GM19240 (cell line): ENCODE data around the gene FERMT1.

Source experiments
- DNase-seq: peaks from one replicate; pipeline ENCODE4 v3.0.0; 2011; ENCODE audit warnings: low spot score; ENCODE audit not compliant: insufficient read length

Gene FERMT1, protein sequence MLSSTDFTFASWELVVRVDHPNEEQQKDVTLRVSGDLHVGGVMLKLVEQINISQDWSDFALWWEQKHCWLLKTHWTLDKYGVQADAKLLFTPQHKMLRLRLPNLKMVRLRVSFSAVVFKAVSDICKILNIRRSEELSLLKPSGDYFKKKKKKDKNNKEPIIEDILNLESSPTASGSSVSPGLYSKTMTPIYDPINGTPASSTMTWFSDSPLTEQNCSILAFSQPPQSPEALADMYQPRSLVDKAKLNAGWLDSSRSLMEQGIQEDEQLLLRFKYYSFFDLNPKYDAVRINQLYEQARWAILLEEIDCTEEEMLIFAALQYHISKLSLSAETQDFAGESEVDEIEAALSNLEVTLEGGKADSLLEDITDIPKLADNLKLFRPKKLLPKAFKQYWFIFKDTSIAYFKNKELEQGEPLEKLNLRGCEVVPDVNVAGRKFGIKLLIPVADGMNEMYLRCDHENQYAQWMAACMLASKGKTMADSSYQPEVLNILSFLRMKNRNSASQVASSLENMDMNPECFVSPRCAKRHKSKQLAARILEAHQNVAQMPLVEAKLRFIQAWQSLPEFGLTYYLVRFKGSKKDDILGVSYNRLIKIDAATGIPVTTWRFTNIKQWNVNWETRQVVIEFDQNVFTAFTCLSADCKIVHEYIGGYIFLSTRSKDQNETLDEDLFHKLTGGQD

DNA sequence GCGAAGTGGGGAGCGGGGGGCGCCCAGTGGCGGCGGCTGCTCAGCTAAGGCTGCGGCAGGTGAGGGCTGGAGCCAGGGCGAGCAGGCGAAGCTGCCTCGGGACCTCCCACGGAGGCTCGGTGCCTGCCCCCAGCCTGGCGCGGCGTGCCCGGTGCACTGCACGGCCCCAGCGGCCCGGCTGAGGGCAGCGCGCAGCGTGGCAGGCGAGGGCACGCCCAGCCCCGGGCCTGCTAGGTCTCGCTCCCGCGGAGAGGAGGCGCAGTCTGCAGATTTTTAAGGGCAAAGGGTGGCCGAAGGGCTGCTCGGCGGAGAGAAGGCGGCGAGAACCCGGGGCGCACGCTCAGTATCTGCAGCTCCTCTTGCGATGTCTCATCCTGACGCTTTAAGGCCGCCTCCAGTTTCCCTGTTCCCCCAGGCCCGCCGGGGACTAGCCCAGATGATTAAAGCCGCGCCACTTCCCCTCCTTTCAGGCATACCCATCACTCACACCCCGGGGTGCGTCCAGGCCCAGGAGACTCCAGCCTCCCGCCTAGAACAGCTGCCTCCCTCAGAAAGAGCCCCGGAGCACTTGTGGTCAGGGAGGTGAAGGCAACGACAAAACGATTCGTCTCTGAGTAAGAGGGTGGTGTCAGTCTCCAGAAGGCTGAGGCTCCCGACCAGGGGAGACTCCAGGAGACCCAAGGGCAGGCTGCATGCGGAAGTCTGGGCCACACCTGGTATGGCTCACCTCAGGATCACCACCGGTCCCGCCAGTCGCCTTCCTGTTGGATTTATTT lies at the start of gene FERMT1:
Gene FERMT1, minus strand, starts transcription at position 158 of the 776 bp plus-strand sequence. CDS start 3,476 bp downstream, outside the sequence.
- DNase-seq = no peak

DNA sequence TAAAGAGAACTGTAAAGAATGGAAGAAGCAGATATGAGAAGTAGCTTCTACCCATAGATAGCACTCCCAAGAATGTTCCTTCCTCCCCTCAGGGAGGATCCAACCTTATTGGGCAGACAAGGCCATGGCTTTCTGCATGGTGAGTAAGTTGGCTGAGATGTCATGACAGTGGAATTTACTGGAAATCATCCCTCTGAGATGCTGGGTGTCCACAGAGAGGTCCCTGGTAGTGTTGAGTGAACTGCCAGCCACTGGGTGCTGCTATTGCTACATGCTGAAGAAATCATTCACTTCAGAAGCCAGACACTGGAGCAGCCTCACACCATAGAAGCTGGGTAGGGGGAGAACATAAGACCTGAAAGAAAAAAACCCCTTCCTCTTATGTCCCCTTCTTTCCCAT lies 46.4 kb upstream of the FERMT1 start:
- no peak for DNase-seq

DNA sequence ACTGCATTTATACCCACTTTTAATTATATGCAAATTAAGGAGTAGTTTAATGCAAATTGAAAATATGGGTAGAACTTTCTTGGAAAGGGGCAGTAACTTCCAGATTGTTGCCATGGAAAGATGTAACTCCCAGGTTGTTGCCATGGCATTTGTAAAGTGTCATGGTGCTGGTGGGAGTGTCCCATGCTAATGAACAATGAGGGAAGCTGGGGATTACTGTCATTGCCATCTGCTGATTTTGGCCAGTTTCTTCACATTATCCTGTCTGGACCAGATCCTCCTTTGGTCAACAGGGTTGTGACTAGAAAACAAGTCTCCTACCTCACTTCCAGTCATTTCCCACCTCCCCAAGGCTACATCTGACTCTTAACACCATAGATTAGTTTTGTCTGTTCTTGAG lies 45.4 kb upstream of the FERMT1 start:
- no peak for DNase-seq

DNA sequence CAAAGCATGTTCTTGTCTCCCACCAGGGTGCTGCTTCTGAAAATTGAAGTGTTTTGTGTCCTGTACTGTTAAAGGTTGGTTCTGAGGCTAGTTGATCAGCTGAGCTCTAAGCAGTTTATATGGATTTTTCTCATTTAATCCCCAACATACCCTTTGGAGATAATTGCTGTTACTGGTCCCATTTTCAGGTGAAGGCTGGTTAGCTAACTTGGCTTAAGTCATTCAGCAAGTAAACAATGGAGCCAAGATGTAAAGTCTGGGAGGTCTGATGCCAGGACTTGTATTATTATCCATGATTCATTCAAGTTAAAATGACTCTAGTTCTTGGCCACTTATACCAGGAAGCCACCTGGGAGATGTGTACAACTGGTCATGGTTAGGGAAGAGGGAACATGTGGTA lies 42.5 kb upstream of the FERMT1 start:
- no peak for DNase-seq

DNA sequence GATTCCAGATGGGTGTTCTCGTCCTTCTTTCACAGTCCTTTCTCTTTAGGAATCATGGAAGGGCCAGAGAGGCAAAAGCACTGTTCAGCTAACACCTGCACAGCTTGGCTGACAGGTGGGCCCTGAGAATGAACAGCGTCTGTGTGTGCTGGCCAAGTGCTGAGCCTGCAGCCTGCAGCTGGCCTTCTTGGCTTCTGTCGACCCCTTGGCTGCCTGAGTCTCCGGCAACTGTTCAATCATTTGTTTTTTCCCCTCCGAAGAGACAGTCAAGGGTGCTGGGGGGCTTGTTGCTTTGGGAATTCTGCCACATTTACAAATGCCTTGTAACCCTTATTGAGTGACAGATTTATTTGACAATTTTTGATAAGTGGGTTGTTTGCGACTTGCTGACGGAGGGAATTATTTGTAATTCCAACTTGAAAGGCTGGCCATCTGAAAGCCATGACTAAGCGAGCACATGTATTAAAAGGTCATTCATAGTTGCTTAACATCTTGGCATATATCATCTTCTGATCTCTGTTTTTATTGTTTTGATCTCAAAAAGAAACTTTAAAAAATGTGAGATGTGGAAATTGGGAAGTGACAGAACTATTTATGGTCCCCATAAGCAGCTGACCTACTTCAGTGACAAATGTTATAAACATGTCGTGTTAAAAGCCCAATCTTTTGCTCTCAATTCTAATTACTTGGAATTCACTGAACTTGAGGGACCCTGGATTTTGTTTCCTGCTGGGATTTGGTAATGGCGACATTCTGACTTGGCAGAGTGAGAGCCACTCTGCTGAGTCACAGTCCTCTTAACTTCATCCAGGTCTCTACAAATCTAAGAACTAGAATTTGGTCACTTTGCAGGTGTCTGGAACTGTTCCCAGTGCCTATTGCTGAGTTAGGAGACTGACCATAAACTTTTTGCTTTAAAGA lies 41.9 kb upstream of the FERMT1 start:
- no peak for DNase-seq

DNA sequence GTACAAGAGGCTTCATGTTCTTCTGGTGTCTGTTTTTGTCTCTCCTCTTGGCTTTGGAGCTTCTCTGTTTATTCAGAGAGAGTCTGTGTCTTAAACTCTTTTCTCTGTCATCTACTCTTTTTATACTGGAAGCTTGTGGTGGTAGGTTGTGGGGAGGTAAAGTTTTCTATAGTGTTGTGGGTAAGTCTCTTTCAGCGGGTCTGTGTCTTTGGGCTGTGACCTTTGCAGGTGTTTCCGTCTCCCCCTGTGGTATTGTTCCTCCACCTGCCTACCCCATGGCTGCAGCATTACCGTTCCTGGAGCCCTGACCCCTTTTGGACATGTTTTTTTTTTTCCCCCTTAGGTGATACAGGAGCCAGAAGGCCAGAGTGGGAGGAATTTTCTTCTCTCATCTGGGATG lies 37.9 kb upstream of the FERMT1 start:
- DNase-seq = no peak

DNA sequence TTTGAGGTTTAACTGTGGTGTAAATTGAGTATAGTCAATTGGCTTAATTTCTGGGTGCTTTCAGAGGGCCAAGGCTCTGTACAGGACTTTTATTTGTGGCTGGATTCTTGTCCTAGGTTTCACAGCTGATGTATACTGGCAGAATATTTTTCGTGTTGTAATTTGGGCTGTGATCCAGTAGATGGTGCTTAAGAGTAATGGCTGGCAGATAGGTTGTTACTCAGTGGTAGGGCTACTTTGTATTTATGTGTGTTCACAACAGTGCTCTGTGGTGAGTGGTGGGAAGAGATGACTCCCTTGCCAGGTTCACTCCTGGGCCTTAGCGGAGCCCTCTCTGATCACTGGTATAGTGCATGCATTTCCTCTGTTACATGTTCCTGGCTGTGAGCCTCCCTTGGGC lies 34.5 kb upstream of the FERMT1 start:
- no peak for DNase-seq

DNA sequence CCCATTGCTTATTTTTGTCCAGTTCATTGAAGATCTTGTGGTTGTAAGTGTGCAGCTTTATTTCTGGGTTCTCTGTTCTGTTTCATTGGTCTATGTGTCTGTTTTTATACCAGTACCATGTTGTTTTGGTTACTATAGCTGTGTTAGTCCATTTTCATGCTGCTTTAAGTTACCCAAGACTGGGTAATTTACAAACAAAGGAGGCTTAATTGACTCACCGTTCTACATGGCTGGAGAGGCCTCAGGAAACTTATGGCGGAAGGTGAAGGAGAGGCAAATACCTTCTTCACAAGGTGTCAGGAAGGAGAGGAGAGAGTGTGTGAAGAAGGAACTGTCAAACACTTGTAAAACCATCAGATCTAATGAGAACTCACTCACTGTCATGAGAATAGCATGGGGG lies 29.9 kb upstream of the FERMT1 start:
- DNase-seq = no peak

DNA sequence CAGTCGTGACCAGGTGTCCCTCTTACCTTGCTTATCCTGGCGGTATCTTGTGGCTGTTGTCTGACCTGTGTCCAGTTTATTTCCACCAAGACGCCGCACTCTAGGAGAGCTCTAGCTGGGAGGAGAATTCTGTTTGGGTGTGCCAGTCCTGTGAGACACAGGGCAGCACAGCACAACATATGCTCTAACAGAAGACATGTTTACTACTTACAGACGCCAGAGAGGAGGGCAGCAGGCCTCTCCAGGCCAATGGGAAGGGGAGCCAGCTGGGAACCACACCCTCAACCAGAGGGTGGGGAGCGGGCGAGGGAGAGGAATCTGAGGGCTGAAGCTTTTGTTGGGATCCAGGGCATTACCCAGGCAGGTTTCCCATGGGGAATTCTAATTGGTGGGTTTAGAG lies 25.2 kb upstream of the FERMT1 start:
- DNase-seq = no peak

DNA sequence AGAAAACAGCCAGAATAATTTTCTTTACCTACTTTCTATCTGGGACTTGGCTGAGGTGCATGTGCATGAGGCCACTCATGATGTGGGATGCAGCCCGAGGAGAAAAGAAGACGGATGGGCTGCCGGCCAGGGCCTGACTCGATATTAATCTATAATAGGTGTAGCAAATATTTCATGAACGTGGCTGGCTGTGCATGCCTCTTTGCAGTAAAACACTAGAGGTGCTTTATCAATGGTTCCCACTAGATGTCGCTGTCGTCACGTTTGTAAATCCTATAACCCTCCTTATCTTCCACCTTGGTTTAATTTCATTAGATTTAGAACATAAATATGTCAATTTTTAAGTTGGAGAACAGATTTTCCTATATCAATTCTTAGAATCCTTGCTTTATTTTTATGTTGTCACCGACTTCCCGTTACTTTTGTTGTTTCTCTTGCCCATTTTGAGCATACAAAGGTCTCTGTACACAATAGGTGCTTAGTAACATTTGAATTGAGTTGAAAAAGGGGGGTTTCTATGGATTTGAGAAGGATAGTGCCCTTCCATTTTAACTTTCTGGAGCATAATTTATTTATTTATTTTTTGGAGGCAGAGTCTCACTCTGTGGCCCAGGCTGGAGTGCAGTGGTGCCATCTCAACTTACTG lies 19.6 kb upstream of the FERMT1 start:
- no peak for DNase-seq

DNA sequence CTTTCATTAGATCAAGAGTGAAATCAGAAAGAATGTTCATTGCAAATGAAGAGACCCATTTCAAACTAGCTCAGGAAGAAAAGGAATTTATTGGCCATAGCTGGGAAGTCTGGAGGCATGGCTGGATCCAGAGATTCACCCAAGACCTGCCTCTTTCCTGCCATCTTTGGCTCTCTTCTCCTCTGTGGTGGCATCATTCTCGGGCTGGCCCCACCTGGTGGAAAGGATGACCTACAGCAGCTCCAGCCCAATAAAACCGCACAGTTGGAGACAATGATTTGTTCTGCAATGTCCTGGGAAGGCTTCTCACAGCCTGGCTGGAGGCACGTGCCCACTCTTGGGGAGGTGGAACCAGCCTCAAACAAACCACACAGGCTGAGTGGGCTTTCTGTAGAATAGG lies 18.1 kb upstream of the FERMT1 start:
- DNase-seq = no peak

DNA sequence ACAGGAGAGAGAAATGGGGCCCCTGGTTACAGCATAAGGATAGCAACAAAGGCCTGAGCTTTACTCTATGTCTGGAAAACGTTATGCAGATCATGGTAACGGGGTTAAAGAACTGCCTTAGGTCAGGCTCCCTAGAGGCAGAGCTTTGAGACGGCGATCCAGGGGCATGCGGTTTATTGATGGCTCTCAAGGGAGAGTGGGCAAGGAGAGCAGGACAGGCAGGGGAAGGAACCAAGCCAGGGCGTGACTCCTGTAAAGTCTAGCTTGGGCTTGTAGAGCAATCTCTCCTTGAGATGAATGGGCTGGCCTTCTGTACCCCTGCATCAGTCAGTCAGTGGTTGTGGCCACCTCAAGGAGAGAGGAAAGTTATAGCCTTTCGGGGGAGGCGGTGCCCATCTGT lies 12.5 kb upstream of the FERMT1 start:
- DNase-seq = no peak

DNA sequence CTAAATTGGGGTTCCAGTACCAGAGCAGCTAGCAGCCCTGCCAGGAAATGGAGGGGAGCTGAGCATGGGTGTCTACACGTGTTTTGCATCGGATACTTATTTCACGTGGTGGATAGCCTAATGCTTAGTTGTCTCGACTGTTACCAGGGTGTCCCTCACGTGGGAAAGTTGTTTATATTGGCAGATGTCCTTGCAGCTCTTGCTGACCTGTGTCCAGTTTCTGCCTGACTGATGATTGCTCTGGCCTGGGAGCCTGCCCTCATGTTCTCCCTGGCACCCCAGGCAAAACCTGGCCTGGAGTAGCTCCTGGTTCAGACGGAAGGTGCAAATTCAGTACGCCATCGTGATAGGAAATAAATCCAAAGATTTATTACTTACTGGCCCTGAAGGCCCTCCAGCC lies 11.8 kb upstream of the FERMT1 start:
- no peak for DNase-seq

DNA sequence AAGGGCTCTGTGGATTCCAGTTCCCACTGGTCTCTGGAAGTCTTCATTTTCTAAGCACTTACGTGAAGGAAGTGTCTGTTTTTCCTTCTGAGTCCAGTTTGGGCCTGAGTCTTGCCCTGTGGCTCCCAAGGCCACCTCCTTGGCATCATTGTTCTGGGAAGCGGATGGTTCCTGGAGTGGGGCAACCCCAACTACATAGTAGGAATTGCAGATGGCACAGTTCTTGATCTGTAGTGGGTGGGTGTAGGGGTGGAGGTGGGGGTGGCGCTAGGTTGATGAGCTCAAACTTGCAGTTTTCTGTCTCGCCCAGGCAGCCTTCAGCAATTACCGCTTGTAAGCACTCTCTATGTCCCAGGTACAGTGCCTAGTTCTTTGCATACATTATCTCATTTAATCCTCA lies 7.2 kb upstream of the FERMT1 start:
- no peak for DNase-seq

DNA sequence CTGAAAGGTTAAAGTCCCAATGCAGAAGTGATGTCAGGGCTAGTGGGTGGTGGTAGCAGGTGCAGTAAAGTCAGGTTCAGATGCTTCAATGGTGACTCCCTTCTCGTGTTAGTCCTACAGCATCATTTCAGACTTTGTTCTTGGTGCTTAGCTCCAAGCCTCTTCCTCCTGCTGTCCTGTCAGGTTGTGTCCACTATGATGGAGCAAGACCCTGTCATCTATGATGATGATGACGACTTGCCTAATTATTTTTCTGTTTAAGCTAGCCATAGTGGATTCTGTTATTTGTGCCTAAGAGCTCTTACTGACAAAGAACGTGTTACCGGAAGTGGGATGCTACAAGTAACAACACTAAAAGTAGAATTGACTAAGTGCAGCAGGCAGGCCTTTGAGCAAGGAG lies 5.0 kb upstream of the FERMT1 start:
- no peak for DNase-seq

DNA sequence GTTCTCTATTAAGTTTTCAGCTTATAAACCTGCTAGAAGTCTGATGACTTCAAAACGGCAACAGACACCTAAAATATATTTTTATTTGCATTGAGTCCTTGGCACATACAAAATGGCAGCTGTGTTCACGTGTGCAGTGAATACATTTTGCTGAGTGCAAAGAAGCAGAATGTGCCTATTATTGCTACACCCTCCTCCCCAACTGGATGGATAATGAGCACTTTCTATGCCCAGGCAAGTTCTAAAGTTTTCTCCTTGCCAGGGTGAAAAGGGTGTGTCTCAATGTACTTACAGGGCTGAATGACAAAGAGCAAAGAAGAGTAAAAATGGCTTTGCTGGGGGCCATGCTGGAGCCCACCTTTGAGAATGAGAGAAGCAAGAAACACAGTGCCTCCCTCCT lies 4.0 kb upstream of the FERMT1 start:
- DNase-seq = no peak

DNA sequence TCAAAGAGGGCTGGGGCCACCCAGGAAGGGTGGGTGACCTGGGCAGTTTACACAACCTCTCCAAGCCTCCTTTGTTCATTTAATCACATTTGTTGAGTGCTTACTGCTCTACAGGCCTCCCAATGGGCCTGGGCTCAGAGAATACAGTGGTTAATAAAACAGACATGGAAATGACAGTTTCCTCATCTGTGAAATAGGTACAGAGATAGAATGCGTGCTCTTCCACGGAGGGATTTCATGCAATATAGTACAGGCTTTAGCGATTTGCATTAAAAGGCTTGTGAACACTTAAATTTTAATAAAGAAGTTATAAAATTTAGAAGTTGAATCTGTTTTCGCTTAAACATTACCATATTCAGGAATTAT lies 802 bp upstream of the FERMT1 start:
- no peak for DNase-seq

DNA sequence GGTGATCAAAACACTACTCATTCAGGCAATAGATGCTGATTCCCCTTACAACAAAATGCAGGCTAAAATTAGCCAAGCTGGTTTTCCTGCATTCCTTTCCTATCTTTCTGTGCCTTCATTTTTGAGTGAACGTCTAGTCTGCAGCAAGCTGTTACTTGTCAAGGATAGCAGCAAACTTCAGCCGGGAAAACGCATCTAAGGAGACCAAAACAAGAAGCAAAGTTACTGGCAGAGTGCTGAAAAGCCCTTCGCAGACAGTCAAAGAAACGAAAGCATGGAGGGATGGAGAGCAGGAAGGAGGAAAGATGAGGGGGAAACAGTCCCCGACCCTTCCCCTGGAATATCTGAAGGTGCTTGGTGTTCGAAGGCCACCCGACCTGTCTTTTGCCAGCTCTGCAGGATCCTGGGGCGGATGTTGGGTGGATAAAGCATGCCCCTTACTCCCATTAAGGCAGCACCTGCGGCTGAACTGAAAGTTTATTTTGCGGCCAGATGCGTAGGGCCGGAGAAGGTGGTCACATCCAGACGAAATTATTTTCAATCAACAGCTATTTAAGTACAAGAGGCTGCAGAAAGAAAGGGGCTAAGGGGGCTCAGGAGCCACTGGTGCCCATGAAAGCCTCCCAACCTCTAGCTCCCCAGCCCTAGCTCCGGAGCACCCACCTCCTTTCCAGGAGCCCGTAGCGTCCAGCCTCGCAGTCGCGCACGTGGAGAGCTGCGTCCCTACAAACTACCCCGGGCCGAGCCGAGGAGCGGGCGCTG lies 538 bp downstream of the FERMT1 start:
- DNase-seq = no peak

DNA sequence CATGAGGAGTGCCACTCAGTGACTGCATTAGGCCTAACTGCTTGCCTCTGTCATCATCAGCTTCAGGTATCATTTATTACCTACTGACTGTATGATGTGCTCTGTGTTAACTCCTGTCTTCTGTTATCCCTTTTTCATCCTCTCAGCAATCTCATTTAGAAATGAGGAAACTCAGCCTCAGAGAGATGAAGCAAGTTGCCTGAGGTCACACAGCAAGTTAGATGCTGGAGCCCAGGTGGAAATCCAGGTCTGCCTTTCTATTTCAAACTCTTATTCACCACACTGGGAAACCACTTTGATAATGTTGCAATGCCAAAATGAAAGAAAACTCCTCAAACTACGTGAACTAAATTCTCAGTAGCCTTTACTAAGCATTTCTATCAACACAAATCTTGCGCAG lies 1.3 kb downstream of the FERMT1 start:
- DNase-seq = no peak

DNA sequence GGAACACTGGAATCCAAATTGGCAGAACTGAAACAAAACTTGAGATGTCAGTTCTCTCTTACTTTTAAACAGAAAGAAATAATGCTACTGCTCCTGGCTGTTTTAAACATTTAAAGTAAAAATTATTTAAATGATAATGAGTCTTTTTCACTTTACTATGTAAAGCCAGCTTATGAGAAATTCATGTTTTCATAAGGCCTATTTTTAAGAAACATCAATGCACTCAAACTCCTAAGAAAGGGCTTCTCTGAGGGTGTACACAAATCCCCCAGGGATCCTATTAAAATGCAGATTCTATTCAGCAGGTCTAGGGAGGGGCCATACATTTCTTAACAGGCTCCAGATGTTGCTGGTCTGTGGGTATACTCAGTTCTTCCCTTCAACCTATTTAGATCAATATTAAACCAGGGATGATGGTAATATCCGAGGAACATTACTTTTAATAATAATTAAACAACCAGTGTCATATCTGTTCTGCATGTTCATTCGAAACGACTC lies 2.3 kb downstream of the FERMT1 start:
- no peak for DNase-seq
